Fibroblast of lung (primary cell): ENCODE measurements around the gene ASXL1. TPM values are rescaled to one million over a fixed set of nuclear protein-coding genes. Genes with fewer than 3 reads are reported as not detected.

ENCODE experiments used
- DNase-seq, 2 donors: peaks; one replicate each; pipeline versions ENCODE4 v3.0.0 to v3.0.0-alpha.2; 2010; ENCODE audit warnings: low read depth in 2 of 2
- H2AFZ ChIP-seq: 2 replicates; pipeline ENCODE4 v1.5.1; 2012; ENCODE audit warnings: low read length, control low read depth, inconsistent platforms
- H3K27ac ChIP-seq: 2 replicates; pipeline ENCODE4 v1.5.1; 2011; ENCODE audit warnings: low read length, control low read depth; ENCODE audit not compliant: insufficient read depth
- H3K27me3 ChIP-seq: 2 replicates; pipeline ENCODE4 v1.5.1; 2011; ENCODE audit warnings: mild to moderate bottlenecking, low read length; ENCODE audit not compliant: control insufficient read depth, insufficient read depth
- H3K36me3 ChIP-seq: 2 replicates; pipeline ENCODE4 v1.5.1; 2011; ENCODE audit warnings: low read length; ENCODE audit not compliant: control insufficient read depth, insufficient read depth
- H3K4me1 ChIP-seq: 2 replicates; pipeline ENCODE4 v1.5.1; 2011; ENCODE audit warnings: low read length; ENCODE audit not compliant: control insufficient read depth, insufficient read depth; ENCODE audit errors: extremely low read depth
- H3K4me2 ChIP-seq: 2 replicates; pipeline ENCODE4 v1.5.1; 2011; ENCODE audit warnings: low read length, control low read depth; ENCODE audit not compliant: insufficient read depth; ENCODE audit errors: extremely low read depth
- H3K4me3 ChIP-seq, 4 experiments: fragments of 200-600 bp in 1 of 4; sonication (generic) in 1 of 4; replicated peaks in 1 of 4; 2 replicates each; pipeline ENCODE4 v1.5.1; 2011 to 2016; ENCODE audit warnings: low read length in 4 of 4, low read depth in 3 of 4, mild to moderate bottlenecking in 3 of 4, control low read depth in 2 of 4, inconsistent platforms in 1 of 4, mixed read lengths in 1 of 4; ENCODE audit not compliant: insufficient read depth in 1 of 4; ENCODE audit errors: control extremely low read depth in 1 of 4
- H3K79me2 ChIP-seq: 2 replicates; pipeline ENCODE4 v1.5.1; 2012; ENCODE audit warnings: mild to moderate bottlenecking, low read length, inconsistent platforms; ENCODE audit not compliant: control insufficient read depth, insufficient read depth
- H3K9ac ChIP-seq: 2 replicates; pipeline ENCODE4 v1.5.1; 2011; ENCODE audit warnings: mild to moderate bottlenecking, low read length, control low read depth; ENCODE audit not compliant: insufficient read depth
- H3K9me3 ChIP-seq: 2 replicates; pipeline ENCODE4 v1.5.1; 2012; ENCODE audit warnings: low read depth, low read length; ENCODE audit not compliant: control insufficient read depth, insufficient read depth
- H4K20me1 ChIP-seq: 2 replicates; pipeline ENCODE4 v1.5.1; 2011; ENCODE audit warnings: low read length; ENCODE audit not compliant: control insufficient read depth, insufficient read depth; ENCODE audit errors: extremely low read depth
- CTCF ChIP-seq, 2 donors: IDR thresholded peaks in 1 of 2; conservative IDR thresholded peaks in 1 of 2; 1 replicate in 1 of 2; 2 replicates in 1 of 2; pipeline ENCODE4 v1.5.1; 2011 to 2012; ENCODE audit warnings: low read length in 2 of 2, control low read depth in 1 of 2, inconsistent platforms in 1 of 2, low read depth in 1 of 2, mild to moderate bottlenecking in 1 of 2
- EZH2 ChIP-seq: IDR thresholded peaks from 2 replicates; pipeline ENCODE4 v1.5.1; 2012; ENCODE audit warnings: low read length, control low read depth, mild to moderate bottlenecking; ENCODE audit errors: missing control alignments
- polyA plus RNA-seq, 2 donors: library from polyadenylated mRNA; depleted of rRNA in 1 of 2; stranded (reverse) in 1 of 2; unstranded in 1 of 2; fragments of >200 nt; gene quantifications; 2 replicates each; pipeline ENCODE4 v1.2.1, GENCODE V29; 2011 to 2012; ENCODE audit warnings: missing spikeins in 1 of 2
- total RNA-seq: library from RNA; depleted of rRNA; stranded (reverse); fragments of >200 nt; gene quantifications from 2 replicates; pipeline ENCODE4 v1.2.1, GENCODE V29; 2014

Gene ASXL1
- total and polyA plus RNA-seq, 2 donors (not counting 1 experiment from before 2014, with no cell fraction given), result 38.0 to 41.1 TPM

GRCh38 chr20:32452776-32453466 is 94.8 kb downstream of the ASXL1 start:
- Histone ChIP-seq H3K79me2 (no peaks in the 10 kb centered on the region), H4K20me1 (no peaks in the 10 kb centered on the region), H2AFZ (no peak overlapping the region)

GRCh38 chr20:32453467-32454163 is 95.5 kb downstream of the ASXL1 start:
- H3K27me3 ChIP-seq, result no peaks in the 10 kb centered on the region
- H3K4me3 ChIP-seq, result no peak overlapping the region
- DNase-seq, result no peak
- H3K27ac ChIP-seq, result no peak overlapping the region
- H3K4me2 ChIP-seq, result no peak overlapping the region
- peaks cover 12% of the 10 kb centered on the region for H3K36me3 ChIP-seq
- no peaks in the 10 kb centered on the region for H3K9me3 ChIP-seq
- H4K20me1 ChIP-seq, result no peaks in the 10 kb centered on the region
- TF ChIP-seq CTCF (conservative IDR thresholded peaks at IDR 0.05 in 1 of 2, IDR thresholded peaks at IDR 0.05 in 1 of 2; ENCODE audit: low read depth in 1 of 2, low read length in 2 of 2), result no peak
- no peak for TF ChIP-seq EZH2
- no peak overlapping the region for H2AFZ ChIP-seq
- peaks cover 2% of the 10 kb centered on the region for H3K4me1 ChIP-seq
- no peaks in the 10 kb centered on the region for H3K79me2 ChIP-seq
- no peak overlapping the region for H3K9ac ChIP-seq

More at GRCh38 chr20:32452776-32453466, 94.8 kb downstream of the ASXL1 start:
- H3K9ac ChIP-seq, result no peak overlapping the region
- no peak overlapping the region for H3K27ac ChIP-seq
- H3K9me3 ChIP-seq, result no peaks in the 10 kb centered on the region
- no peak overlapping the region for H3K4me3 ChIP-seq
- DNase-seq, result no peak
- no peak overlapping the region for H3K4me2 ChIP-seq
- peaks cover 16% of the 10 kb centered on the region for H3K36me3 ChIP-seq
- peaks cover 2% of the 10 kb centered on the region for H3K4me1 ChIP-seq
- TF ChIP-seq EZH2 (no peak), CTCF (conservative IDR thresholded peaks at IDR 0.05 in 1 of 2, IDR thresholded peaks at IDR 0.05 in 1 of 2; ENCODE audit: low read depth in 1 of 2, low read length in 2 of 2) (no peak)
- no peaks in the 10 kb centered on the region for H3K27me3 ChIP-seq

GRCh38 chr20:32454164-32455145 is 96.3 kb downstream of the ASXL1 start:
- DNase-seq, result no peak
- no peaks in the 10 kb centered on the region for H3K79me2 ChIP-seq
- H3K27ac ChIP-seq, result no peak overlapping the region
- H2AFZ ChIP-seq, result no peak overlapping the region
- H3K36me3 ChIP-seq, result peaks cover 12% of the 10 kb centered on the region
- TF ChIP-seq EZH2 (no peak), CTCF (conservative IDR thresholded peaks at IDR 0.05 in 1 of 2, IDR thresholded peaks at IDR 0.05 in 1 of 2; ENCODE audit: low read depth in 1 of 2, low read length in 2 of 2) (no peak)
- H3K9me3 ChIP-seq, result no peaks in the 10 kb centered on the region
- no peak overlapping the region for H3K4me3 ChIP-seq
- no peaks in the 10 kb centered on the region for H4K20me1 ChIP-seq
- no peak overlapping the region for H3K4me2 ChIP-seq
- no peak overlapping the region for H3K9ac ChIP-seq
- H3K4me1 ChIP-seq, result peaks cover 2% of the 10 kb centered on the region
- H3K27me3 ChIP-seq, result no peaks in the 10 kb centered on the region
